GM19043 (cell line): ENCODE data around the gene MAPK11.
"Not testable (repeated sequence)": the region's sequence is repeated elsewhere in the genome, so short reads cannot be mapped to it uniquely, and the experiment has no call there.

Source experiments
- ATAC-seq: cut with Tn5 transposase; IDR thresholded peaks from one replicate; pipeline ENCODE4 v1.9.1; 2021; ENCODE audit warnings: low read depth; ENCODE audit not compliant: unreplicated experiment

MAPK11 gene

DNA sequence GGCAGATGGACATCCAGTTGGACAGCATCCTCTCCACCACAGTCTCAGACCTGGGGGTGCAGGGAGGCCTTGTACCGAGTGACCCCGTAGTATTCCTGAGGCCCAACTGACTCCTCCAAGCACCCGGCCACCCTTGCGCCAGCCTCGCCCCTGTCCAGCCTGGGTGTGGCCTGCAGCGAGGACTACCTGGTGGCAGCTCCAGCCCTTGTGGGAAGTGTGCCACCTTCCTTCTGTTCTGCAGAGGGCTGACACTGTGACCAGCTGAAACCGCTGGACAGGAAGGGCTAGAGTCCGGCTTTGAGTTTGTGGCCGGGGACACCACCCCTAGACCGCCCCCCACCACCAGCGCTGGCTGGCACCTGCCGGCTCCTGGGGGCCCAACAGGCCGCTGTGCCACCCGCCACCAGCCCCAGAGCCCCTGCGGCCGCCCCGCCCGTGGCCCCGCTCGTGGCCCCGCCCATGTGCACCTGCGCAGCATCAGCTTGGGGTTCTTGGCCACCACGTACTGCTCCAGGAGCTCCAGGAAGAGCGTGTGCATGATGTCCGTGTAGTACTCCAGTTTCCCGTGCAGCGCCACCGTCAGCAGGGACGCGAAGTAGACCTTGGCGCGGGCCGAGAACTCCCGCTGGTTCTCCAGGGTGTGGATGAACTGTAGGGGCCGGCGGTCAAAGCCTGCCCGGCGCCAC, 10.0 kb upstream of the MAPK11 start:
- ATAC-seq = no peak

DNA sequence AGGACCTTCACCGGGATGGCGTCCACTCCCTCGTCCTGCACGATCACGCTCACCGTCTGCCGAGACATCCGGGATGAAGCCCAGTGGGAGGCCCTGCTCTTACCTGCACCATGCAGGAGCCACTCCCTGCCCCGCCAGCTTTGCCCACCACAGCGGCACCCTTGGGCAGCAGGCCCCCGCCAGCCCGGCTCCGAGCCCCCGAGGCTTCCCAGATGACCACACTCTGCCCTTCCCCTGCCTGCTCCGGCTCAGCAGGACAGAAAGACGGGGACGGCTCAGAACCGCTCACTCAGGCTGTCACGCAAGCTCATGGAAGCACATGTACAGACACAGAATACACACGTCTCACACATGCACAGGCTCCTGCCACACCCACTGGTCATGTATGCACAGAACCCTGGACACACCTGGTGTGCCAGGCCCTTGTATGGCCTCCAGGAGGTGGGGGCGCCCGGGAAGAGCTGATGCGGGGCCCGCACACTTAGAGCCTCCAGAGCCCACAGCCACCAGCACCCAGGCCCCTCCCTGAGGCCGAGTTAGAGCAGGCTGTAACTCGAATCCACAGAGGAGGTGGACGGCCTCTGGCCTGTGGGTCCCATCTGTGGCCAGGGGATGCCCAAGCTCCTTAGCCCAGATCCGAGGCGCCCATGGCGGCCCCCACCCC, 8.9 kb upstream of the MAPK11 start:
- no peak for ATAC-seq

DNA sequence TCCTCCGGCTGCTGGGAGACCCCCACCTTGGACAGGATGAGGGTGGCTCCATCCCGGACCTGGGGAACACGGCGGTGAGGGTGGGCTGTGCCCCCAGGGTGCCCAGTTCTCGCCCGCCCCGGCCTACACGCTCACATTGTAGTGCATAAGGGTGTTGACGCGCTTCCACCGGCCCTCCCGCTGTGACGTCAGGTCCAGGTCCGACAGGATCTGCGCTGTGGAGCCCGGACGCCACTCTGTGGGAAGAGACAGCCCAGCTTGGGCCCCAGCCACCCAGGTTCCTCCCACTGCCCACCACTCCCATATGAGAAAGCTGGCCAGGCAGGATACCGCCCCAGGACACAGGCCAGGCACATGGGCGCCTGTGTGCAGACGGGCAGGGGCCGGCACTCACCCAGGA, 8.3 kb upstream of the MAPK11 start:
- ATAC-seq = no peak

DNA sequence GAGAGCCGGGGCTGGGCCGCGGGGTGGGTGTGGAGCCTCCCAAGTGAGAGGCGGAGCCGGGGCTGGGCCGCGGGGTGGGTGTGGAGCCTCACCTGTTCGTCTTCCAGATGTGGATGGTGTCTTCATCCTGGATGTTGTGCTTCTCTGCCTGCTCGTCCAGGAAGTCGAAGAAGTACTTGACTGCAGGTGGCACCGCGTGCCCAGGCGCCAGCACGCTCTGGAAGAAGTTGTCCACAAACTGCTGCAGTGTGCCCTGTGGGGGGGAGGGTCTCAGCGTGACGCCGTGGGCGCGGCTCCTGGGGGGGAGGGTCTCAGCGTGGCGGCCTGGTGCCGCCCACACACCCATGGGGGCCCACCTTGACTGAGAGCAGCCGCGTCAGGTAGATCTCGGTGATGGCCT, 7.6 kb upstream of the MAPK11 start:
- no peak for ATAC-seq

DNA sequence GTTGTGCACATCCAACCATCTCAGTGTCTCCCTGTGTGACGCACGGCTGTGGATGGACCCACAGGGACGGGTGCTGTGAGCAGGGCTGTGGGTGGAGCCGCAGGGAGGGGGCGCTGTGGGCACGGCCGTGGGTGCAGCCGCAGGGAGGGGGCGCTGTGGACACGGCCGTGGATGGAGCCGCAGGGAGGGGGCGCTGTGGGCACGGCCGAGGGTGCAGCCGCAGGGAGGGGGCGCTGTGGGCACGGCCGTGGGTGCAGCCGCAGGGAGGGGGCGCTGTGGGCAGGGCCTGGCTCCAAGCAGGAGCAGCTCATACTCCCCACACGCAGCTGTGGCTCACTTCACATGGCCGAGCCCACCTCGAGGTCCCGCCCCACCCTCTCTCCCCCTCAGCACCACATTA, 6.0 kb upstream of the MAPK11 start:
- no peak for ATAC-seq

DNA sequence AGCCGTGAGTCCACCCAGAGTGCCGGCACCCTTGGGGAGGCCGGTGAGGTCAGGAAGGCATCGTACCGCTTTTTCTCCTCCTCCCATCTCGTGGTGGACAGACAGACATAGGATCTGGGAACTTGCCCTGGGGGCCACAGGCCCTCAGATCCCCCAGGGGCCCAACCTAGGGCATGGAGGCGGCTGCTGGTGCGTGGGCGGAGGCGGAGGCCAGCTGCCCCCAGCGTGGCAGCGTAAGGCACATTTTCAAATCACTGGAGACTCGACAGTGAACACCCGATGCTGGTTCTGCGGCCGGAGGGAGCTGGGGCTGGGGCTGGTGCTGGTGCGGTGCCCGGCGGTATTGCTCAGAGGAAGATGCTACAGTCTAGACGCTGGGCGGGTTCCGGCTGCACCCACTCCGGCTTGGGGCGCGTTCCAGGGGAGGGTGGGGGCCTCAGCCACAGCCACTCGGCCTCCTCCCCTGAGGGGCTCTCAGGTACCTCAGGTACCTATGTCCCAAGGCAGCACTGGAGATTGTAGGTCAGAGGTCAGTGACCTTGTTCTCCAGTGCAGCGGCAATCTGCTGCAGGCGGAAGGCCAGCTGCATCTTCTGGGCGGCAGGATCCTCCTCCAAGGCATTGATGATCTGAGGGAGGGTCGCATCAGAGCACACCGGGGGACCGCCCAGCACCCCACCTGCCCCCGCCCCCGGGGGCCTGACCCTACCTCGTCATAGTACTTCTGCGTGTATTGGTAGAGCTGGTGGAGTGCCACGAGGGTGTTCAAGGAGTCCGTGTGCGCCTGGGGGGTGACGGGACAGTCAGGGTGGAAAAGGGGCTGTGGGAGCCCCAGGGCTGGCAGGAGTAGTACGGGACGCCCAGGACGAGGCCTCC, 5.2 kb upstream of the MAPK11 start:
- no peak for ATAC-seq

DNA sequence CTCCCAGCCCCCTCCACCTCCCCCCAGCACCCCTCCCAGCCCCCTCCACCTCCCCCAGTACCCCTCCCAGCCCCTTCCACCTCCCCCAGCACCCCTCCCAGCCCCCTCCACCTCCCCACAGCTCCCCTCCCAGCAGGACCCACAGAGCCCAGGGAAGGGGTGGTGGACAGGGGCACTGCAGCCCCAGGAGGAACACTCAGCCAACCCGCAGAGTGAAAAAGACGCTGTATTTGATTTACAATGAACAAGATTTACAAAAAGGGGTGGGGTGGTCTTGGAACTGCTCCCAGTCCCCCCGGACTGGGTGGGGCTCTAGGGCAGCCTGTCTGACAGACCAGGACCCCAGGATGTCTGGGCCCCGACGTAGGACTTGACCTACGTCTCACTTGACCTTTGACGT, 4.6 kb upstream of the MAPK11 start:
- no peak for ATAC-seq

DNA sequence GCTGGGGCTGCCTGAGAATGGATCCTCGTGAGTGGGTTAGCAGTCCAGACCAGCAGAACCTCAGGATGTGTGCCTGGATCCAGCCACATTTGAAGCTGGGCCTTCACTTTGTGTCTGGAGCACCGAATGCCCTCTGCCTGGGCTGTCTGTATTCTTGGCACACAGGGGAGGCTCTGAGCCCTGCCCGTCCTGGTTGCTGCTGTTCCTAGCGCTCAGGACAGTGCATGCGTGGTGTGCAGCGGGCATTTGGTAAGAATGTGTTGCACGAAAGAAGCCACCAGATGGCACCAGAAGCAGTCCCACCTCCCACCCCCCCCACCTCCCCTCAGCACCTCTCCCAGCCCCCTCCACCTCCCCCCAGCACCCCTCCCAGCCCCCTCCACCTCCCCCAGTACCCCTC, 4.1 kb upstream of the MAPK11 start:
- no peak for ATAC-seq

DNA sequence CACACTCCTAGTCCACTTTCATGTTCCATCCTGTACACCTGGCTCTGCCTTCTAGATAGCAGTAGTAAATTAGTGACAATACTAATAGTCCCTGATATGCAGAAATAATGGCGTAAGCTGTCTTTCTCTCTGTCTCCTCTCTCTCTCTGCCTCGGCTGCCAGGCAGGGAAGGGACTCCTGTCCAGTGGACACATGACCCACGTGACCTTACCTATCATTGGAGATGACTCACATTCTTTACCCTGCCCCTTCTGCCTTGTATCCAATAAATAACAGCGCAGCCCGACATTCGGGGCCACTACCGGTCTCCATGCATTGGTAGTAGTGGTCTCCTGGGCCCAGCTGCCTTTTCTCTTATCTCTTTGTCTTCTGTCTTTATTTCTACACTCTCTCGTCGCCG, 3.6 kb upstream of the MAPK11 start:
- ATAC-seq = not testable (repeated sequence)

DNA sequence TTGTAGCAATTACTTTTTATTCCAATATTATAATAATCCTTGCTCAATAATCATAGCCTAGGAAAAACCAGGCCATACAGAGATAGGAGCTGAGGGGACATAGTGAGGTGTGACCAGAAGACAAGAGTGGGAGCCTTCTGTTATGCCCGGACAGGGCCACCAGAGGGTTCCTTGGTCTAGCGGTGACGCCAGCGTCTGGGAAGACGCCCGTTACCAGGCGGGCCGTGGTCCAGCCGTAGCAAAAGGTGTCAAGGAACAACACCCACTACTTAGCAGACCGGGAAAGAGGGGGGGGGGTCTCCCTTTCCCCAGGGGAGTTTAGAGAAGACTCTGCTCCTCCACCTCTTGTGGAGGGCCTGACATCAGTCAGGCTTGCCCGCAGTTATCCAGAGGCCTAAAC, 3.2 kb upstream of the MAPK11 start:
- ATAC-seq = not testable (repeated sequence)

DNA sequence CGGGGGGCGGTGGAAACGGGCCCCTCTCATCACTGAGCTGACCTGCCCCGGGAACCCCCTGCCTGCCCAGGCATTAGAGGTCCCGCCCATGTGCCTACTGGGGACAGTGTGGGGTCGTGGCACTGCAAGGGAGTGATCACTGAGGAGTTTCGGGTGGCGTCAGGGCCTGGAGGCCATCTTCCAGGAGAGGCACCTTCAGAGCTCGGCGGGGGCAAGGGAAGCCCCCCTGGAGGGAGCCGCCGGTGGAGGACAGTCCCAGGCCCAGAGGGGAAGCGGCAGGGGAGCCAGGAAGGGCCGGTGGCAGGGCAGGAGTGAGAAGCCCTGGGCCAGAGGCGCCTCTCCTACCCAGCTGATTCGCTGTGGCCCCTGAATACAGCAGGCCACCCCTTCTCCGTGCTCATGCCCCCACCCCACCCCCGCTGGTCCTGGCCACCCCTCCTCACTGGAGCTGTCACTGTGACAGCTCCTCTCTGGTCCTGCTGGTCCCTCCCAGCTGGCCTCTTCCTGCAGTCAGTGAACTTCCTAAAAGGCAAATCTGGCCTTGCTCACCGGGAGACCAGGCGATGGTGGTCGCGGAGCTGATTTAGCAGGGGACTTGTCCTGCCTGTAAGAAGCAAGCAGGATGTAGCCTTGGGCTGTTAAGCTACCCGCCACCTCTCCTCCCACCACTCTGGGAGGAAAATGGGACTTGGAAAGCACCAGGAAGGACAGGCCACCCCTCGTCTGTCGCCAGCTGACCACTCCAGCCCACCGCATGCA, 2.0 kb upstream of the MAPK11 start:
- ATAC-seq = no peak

DNA sequence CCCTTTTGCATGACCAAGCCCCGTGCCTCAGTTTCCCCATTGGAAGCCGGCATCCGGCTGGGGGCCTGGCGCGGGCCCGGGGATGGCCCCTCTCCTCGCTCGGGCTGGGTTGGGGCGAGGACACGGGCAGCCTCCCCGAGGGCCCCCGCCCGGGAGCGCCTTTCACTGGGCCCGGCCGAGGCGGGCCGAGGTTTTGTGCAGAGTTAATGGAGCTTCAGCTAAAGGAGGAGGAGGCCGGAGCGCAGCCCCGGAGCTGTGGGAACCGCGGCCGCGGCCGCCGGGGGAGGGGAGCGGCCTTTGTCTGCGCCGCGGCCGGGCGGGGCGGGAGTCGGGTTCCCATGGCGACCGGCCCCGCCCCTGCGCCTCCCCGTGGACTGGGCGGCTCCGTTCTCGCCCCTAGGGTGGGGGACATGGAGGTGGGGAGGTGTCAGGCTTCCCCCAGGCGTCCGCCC, 1.4 kb upstream of the MAPK11 start:
- no peak for ATAC-seq

DNA sequence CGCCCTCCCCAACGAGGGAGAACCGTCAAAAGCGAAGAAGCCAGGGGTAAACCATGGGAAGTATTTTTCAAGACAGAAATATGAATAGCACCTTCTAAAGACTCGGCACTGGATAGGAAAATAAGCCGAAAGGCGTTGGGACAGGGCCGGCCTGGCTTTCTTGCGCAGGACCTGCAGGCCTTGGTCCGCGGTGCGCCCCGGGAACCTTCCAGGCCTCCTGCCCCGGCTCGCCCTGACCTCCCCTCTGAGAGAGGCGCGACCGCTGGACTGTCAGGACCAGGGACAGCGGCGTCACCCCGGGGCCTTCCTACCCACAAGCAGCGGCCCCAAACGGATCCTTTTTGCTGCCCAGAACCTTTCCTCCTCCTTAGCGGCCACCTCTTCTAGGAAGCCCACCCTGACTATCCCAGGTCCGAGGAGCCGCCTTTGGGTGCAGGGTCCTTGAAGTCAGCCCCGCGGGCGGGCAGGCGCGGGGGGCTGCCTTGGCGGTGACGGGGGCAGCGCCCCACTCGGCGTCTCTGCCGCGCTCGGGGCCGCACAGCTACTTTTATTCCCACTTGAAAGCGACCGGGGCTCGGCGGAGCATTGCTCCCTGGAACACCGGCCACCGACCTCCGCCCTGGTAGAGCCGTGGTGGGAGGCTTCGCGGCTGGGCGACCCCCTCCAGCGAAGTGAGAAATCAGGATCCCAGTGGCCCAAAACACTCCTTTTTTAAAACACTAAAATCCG, 650 bp upstream of the MAPK11 start:
- no peak for ATAC-seq

DNA sequence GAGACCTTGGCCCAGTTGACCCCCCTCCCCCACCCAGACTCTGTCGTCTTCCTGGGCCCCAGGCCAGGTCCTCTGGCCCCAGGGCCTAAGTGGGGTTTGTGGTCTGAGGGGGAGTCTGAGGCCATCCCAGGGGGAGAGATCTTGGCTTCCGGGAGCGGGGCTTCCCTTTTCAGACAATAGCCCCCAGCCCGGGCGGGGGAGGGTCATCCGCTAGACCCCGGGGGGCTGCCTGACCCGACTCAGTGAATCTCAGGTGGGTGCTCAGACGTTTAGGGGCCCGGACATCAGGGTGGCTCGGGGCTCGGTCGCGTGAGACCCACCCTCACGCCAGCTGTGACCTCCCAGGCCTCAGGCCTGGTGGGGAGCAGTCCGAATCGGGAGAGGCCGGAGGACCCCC, 609 bp downstream of the MAPK11 start:
- ATAC-seq = no peak

DNA sequence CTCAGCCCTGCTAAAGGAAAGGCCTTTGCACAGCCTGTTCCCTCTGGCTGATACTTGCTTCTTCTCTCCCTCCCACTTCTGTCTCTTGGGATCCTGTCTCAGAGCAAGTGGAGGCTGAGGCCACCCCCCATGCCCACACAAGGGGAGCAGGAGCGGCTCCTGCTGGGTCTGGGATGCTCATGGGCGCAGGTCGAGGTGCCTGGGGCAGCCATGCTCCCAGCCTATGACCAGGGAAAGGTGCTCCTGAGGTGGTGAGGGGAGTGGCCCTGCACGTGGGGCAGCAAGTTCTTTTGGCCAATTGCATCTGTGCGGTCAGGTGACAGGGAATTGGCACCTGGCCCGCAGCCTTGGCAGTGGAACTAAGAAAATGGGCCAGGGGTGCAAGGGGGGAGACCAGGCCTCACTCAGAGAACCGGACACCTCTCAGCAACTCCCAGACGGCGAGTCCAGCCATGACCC, 1.5 kb downstream of the MAPK11 start:
- no peak for ATAC-seq

DNA sequence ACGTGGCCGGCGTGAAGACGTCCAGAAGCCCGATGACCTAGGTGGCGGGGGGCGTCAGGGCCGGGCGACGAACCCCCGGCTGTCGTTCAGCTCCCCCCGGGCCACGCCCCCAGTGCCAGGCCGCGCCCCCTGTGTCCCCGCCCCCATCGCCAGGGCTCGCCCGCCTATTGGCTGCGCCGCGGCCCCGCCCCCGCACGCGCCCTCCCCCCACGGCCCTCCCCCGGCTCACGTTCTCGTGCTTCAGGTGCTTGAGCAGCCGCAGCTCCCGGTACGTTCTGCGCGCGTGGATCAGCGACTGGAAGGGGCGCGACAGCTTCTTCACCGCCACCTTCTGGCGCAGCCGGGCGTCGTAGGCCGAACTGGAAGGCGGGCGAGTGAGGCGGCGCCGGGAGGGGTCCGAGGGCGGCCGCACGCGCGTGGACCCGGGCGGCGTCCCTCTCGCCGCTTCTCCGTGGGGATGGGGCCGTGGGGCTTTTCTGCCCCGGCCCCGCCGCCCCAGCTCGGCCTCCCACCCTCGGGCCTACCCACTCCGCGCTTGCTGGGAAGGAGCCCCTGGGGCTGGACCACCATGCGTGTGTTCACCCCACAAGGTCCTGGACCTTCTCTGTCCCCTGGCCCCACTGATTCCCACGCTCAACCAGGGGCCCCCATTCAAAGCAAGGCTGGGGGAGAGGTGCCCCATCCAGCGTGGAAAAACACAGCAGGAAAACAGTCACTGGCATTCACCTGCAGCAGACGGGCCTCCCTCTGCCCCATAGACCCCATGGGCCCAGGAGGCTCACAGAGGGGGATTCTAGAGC, 2.4 kb downstream of the MAPK11 start:
- no peak for ATAC-seq

DNA sequence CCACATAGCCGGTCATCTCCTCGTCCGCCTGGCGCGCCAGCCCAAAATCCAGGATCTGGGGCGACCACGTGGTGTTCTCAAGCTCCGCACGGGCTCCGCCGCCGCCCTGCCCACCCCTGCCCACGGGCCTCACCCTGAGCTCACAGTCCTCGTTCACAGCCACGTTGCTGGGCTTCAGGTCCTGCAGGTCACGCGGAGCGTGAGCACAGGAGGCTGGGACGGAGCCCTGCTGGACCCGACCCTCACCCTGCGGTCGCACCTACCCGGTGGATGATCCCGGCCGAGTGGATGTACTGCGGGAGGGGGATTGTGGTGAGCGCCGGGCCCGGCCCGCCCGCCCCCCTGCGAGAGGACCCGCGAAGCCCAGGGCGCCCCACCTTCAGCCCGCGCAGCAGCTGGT, 3.2 kb downstream of the MAPK11 start:
- ATAC-seq = no peak

DNA sequence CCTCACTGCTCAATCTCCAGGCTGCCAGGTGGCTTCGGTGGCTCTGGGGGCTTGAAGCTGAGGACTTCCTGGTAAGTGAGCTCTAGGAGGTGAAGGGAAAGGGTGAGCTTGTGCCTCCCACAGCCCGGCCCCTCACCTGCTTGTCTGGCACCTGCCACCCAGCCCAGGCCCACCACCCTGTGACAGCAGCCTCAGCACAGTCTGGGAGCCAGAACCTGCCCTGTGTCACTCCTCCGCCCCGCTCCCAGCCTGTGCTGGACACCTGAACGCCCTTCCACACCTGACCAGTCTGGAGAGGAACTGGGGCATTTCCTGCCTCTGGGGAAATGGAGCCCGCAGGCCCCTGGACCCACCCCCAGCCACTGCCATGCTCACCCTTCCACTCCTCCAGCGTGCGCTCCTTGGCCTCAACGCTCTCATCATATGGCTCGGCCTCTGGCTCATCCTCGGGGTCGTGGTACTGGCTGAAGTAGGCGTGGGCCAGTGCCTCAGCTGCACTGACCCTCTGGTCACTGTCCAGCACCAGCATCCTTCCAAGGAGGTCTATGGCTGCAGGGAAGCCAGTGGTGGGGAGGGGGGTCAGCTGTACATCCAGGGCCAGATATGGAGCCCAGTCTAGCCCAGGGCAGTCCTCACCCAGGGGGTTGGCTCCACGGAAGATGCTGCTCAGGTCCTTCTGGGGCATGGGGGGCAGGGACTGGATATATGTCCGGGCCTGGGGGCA, 5.1 kb downstream of the MAPK11 start:
- no peak for ATAC-seq
